HG03520 (cell line): Measurements from ENCODE around the gene SLC7A14.
A peak's percentile ranks its signal among the peaks of the same experiment; 100 is the strongest.

Experiments used
- ATAC-seq: cut with Tn5 transposase; IDR thresholded peaks from one replicate; pipeline ENCODE4 v1.9.1; 2021; ENCODE audit warnings: mild to moderate bottlenecking, moderate library complexity; ENCODE audit not compliant: unreplicated experiment

The SLC7A14 gene

DNA sequence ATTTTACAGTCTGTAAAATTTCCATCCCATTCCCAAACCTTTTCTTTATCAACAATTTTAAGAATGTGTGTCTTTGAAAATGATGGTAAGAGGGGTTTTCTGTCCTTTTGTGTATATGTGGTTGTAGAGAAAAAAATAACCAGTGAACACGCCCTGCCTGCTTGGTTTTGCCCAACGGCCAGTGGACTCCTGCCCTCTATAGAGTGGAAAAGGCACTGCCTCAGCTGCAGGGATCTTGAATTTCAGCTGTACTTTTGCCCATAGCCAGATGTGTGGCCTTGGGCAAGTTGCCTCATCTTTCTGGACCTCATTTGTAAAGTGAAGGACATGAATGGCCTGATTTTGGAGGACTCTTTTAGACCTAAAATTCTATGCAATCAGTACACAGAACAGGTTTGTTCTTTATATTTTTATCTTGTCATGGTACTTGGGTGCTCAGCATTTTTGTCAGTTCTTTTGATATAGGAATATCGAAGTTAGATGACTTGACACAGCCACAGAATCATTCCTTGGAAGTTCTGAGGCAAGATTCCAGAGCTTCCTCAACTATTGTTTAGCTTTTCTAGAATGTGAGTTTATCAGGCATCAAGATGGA lies 86.2 kb downstream of the SLC7A14 start:
- ATAC-seq = peak; percentile 51

GRCh38 chr3:170497207-170498095 lies 88.4 kb downstream of the SLC7A14 start:
- ATAC-seq = no peak

GRCh38 chr3:170496868-170497140 lies 89.1 kb downstream of the SLC7A14 start:
- ATAC-seq = no peak

- no peak for ATAC-seq
Observed at GRCh38 chr3:170496026-170496867, 89.6 kb downstream of the SLC7A14 start.

DNA sequence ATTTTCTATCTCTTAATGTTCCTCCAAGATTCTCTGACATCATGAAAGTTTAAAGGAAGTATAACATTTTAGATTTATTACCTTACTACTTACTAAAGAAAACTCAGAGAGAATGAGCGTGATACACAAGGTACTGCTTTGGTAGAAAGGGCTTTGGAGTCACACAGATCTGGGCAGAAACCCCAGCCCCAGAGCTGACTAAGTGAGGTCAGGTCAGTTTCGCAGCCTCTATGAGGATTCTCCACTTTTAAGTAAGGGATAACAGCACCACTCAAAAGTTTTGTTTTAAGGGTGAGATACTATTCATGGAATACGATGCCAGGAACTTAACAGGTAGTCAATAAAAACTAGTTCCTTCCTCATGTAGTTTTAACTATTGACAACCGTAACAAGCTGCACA lies 91.1 kb downstream of the SLC7A14 start:
- ATAC-seq = no peak

DNA sequence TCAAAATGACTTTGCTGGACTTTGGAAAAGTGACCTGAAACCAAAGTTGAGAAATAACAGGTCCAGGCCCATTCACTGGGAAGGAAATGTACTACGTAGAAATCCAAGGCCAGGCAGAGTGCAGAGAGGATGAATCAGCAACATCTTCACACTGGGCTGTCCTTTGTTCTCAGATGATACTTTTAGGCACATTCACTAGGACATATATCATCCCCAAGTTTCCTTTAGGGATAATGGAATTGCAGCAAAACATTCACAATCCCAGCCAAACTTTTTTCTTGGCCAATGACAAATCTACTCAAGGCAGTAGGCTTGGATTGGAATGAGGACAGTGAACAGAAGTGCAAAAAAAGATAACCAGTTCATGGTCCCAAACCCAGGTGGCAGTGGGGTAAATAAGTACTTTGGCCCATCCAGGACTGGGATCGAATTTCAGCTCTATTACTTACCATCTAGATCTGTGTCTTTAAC lies 92.1 kb downstream of the SLC7A14 start:
- ATAC-seq = no peak

DNA sequence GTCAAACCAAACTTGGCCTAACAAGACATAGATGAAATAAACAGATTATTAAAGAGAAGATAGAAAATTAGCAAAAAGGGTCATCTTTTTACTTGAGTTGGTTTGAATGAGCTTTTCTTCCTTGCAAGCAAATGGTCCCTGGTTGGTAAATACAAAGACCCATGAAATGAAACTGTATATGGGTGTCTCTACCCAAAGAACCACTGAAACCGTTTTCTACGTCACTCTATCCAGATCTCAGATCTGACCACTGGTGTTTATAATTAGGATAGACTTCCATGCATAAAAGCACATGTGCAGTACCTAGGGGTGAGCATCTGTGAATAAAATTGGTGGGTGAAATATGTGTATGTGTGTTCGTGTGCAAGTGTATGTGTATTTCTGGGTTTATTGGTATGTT lies 94.0 kb downstream of the SLC7A14 start:
- no peak for ATAC-seq

GRCh38 chr3:170490828-170491560 lies 94.9 kb downstream of the SLC7A14 start:
- ATAC-seq = no peak

GRCh38 chr3:170488802-170489201 lies 97.1 kb downstream of the SLC7A14 start:
- no peak for ATAC-seq

- ATAC-seq = no peak
Observed at GRCh38 chr3:170487031-170487430, 98.8 kb downstream of the SLC7A14 start.

GRCh38 chr3:170486398-170486797 lies 99.5 kb downstream of the SLC7A14 start:
- no peak for ATAC-seq

GRCh38 chr3:170485696-170486095 lies 100.2 kb downstream of the SLC7A14 start:
- no peak for ATAC-seq

DNA sequence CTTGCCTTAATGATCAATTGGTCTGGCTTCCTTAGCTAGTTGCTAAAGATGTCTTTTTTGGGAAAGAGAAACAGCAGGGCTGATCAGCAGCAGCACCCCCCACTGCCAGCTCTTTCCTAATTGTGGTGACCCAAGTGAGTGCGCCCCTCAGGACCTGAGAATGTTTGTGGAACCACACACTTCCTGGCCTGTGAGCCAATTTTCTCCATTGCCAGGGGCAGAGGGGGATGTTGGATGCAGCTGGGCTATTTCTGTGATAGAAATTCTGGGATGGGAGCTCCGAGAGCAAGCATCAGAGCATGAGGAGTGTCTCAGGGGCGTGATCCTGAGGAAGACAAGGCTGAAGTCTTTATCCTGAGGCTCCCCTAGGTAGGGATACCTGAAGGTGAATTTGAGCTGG lies 100.6 kb downstream of the SLC7A14 start:
- no peak for ATAC-seq

- ATAC-seq = no peak
Observed at GRCh38 chr3:170484869-170485268, 101.0 kb downstream of the SLC7A14 start.

DNA sequence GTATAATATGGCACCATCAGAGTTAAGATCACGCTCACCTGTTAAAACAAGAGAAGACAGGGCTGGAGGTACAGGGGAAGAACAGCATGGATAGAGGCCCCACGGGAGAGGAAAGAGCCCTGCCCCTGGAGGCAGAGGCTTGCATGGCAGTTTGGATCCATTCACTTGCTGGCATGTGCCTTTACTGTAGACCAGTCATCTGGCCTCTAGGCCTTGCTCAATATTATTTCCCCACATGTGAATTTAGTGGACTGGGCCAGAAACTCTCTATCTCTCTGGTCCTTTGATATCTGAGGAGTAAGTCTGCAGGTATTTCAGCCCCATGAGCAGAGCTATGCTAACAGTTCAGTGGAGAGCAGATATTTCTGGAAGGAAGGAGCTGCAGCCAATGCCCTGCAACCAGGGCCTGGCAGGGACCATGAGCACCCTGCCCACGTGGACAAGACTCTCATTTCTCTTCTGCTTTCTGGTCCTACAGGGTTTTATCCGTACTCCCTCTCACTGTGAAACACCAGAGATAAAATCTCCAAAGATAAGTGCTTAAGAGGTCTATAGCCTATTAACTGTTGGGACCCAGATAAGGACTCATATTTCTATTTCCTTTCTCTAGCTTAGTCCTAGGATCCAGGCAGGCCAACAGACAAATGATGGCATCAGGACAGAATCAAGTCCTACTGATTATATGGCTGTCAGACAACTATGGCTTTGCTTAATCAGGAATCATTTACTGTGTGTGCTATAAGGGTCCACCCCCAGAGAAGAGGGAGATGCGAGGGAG lies 102.2 kb downstream of the SLC7A14 start:
- ATAC-seq = no peak

- ATAC-seq = no peak
Observed at GRCh38 chr3:170482199-170482598, 103.7 kb downstream of the SLC7A14 start.

DNA sequence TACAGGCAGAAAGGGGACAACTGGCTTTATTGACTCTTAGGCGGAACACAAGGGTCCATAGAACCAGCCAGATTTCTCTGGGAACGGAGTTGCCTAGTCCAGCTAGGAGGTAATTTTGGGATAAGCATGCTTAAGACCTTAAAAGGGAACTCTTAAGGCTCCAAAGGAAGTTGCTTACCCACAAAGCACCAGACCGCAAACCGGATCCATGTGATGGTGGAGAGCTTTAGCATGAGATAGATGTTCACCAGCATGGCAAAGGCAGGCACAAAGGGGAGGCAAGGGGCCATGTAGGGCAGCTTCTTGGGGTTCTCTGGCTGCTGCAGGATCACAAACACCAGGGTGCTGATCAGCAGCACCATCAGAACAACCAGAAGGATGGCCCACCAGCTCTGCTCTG lies 105.8 kb downstream of the SLC7A14 start:
- ATAC-seq = no peak

DNA sequence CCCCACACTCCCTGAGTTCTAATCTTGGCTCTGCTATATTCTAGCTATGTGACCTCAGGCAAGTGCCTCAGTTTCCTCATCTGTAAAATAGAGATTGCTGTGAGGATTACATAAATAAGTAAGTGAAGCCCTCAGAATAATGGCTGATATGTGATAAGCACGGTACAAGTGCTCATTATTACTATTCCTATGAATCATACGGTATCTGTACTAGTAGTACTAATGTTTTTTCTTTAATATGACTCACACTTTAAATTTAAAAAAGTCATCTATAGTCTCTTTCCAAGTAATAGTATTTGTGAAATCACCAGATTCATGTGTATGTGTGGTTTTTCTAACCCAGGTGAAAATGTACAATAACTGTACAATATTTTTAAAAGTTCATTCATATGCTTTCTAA lies 108.5 kb downstream of the SLC7A14 start:
- no peak for ATAC-seq

DNA sequence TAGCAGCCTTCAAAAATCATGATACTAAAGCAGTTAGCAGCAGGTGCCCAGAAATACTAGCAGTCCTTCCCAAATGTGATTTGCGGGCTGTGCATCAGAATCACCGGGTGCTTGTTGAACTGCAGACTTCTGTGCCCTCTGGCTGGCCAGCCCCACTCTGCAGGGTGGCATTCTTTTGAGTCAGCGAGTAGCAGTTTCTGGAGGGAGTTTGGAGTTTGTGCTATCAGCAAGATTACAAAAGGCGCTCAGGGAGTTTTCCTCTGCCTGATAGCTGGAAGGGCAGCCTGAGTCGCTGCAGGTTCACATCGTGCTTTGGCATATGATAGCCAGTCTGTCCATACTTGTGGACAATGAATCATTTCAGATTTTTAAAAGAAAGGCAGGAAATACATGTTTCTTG lies 109.6 kb downstream of the SLC7A14 start:
- ATAC-seq = no peak

- no peak for ATAC-seq
Observed at GRCh38 chr3:170475092-170475685, 110.7 kb downstream of the SLC7A14 start.
